ENCODE data around the gene CNOT4. TPM values are rescaled to one million over a fixed set of nuclear protein-coding genes. Genes with fewer than 3 reads are reported as not detected.

CNOT4 gene
- total and polyA plus RNA-seq, 10 donors = 5.3 to 36.9 (median 27.9) TPM

GRCh38 chr7:135510592-135511183 is 786 bp upstream of the CNOT4 start:
- WGBS, 5 donors = 1 to 3% (median 3%) methylated on average over 17 of the region's 17 CpGs
- intact Hi-C loops (cut with DNase I; ENCODE audit: low total_unique reads) = loop anchor here (5.0 kb wide), 1 partner anchor 47 kb away; the partner anchor contains the start of gene NUP205
- DNase-seq = no peak
- Histone ChIP-seq H3K4me1 (peaks cover 23 to 51% (median 41%) of the 10 kb centered on the region in 6 donors), H3K9me3 (no peaks in the 10 kb centered on the region), H3K4me3 (peak overlapping the region; percentile 65 to 93 (median 82)), H3K27ac (peak overlapping the region in 6 of 8 donors; percentile 92 to 96 (median 94)), H3K36me3 (no peaks in the 10 kb centered on the region), H3K27me3 (replicated peaks in 1 of 7) (no peaks in the 10 kb centered on the region)
- TF ChIP-seq POLR2A (IDR thresholded peaks at IDR 0.05) (no peak), POLR2AphosphoS5 (IDR thresholded peaks at IDR 0.05) (no peak), CTCF (IDR thresholded peaks at IDR 0.05 in 8 of 11, conservative IDR thresholded peaks at IDR 0.05 in 3 of 11) (no peak)

DNA sequence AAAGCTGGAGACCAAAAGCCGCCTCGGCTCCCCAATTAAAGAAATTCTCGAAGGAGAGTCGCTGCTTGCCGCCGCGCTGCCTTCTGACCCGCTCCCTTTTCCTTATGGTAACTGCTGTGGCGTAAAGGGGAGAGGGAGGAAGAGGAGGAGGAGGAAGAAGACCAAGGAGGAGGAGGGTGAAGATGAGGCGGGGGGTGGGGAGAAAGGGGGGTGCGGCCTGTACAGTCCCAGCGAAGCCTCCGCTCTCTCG is 388 bp downstream of the CNOT4 start:
- TF ChIP-seq POLR2AphosphoS5 (IDR thresholded peaks at IDR 0.05) = no peak
- DNase-seq = no peak
- H3K27me3 ChIP-seq (replicated peaks in 1 of 7) = no peaks in the 10 kb centered on the region
- peak overlapping the region; percentile 88 to 96 (median 93) for H3K27ac ChIP-seq
- H3K36me3 ChIP-seq = peaks cover 0 to 7% (median 0%) of the 10 kb centered on the region in 6 donors
- peak overlapping the region; percentile 65 to 93 (median 82) for H3K4me3 ChIP-seq
- 0 to 1% (median 0%) methylated on average over 13 to 14 of the region's 14 CpGs for WGBS, 5 donors
- intact Hi-C loops (cut with DNase I; ENCODE audit: low total_unique reads) = no loop called here
- no peaks in the 10 kb centered on the region for H3K9me3 ChIP-seq
- H3K4me1 ChIP-seq = peaks cover 23 to 62% (median 41%) of the 10 kb centered on the region in 6 donors

- Histone ChIP-seq H3K4me3 (peak overlapping the region; percentile 65 to 93 (median 82)), H3K27ac (peak overlapping the region; percentile 88 to 96 (median 93)), H3K4me1 (peaks cover 23 to 63% (median 41%) of the 10 kb centered on the region in 6 donors), H3K9me3 (no peaks in the 10 kb centered on the region), H3K27me3 (replicated peaks in 1 of 7) (no peaks in the 10 kb centered on the region), H3K36me3 (peaks cover 0 to 7% (median 0%) of the 10 kb centered on the region in 6 donors)
- WGBS, 5 donors = 0 to 1% (median 1%) methylated on average over 17 of the region's 17 CpGs
- intact Hi-C loops (cut with DNase I; ENCODE audit: low total_unique reads) = no loop called here
- no peak for TF ChIP-seq POLR2AphosphoS5 (IDR thresholded peaks at IDR 0.05)
- TF ChIP-seq CTCF (IDR thresholded peaks at IDR 0.05 in 8 of 11, conservative IDR thresholded peaks at IDR 0.05 in 3 of 11) = no peak
- no peak for TF ChIP-seq POLR2A (IDR thresholded peaks at IDR 0.05)
- no peak for DNase-seq
Measured at GRCh38 chr7:135508883-135509588, 866 bp downstream of the CNOT4 start.

GRCh38 chr7:135501402-135501801 is 8.5 kb downstream of the CNOT4 start:
- peaks cover 0 to 7% (median 0%) of the 10 kb centered on the region in 6 donors for H3K36me3 ChIP-seq
- no peaks in the 10 kb centered on the region for H3K27me3 ChIP-seq (replicated peaks in 1 of 7)
- intact Hi-C loops (cut with DNase I; ENCODE audit: low total_unique reads) = no loop called here
- no peaks in the 10 kb centered on the region for H3K9me3 ChIP-seq
- no peak for DNase-seq
- H3K4me3 ChIP-seq = no peak overlapping the region
- no peak overlapping the region for H3K27ac ChIP-seq
- WGBS, 5 donors = 86 to 89% (median 88%) methylated on average over 2 of the region's 2 CpGs
- no peak for TF ChIP-seq CTCF (IDR thresholded peaks at IDR 0.05 in 8 of 11, conservative IDR thresholded peaks at IDR 0.05 in 3 of 11)
- TF ChIP-seq POLR2A (IDR thresholded peaks at IDR 0.05) = no peak
- TF ChIP-seq POLR2AphosphoS5 (IDR thresholded peaks at IDR 0.05) = no peak
- peaks cover 22 to 95% (median 69%) of the 10 kb centered on the region in 6 donors for H3K4me1 ChIP-seq

All from spleen (tissue), 11 donors.